CD14-positive monocyte (primary cell): ENCODE data around the gene RTP5. TPM values are rescaled to one million over a fixed set of nuclear protein-coding genes. Genes with fewer than 3 reads are reported as not detected.

Source experiments
- DNase-seq, 3 donors: peaks; one replicate each; pipeline ENCODE4 v3.0.0-alpha.2; 2011 to 2022
- H2AFZ ChIP-seq: 2 replicates; pipeline ENCODE4 v1.6.0; 2012; ENCODE audit warnings: mild to moderate bottlenecking, low read depth, low read length, inconsistent platforms; ENCODE audit not compliant: insufficient read depth, poor library complexity, severe bottlenecking
- H3K27ac ChIP-seq, 2 donors: 1 replicate in 1 of 2; 2 replicates in 1 of 2; pipeline ENCODE4 v1.5.1; 2012 to 2013; ENCODE audit warnings: low read length in 2 of 2, control low read depth in 1 of 2, inconsistent platforms in 1 of 2, low read depth in 1 of 2, mild to moderate bottlenecking in 1 of 2
- H3K27me3 ChIP-seq, 2 donors: one replicate each; pipeline versions ENCODE4 v1.6.0 to v1.6.1; 2011 to 2013; ENCODE audit warnings: low read length in 2 of 2; ENCODE audit not compliant: control insufficient read depth in 2 of 2, insufficient read depth in 2 of 2
- H3K36me3 ChIP-seq, 2 donors: replicated peaks in 1 of 2; 1 replicate in 1 of 2; 2 replicates in 1 of 2; pipeline versions ENCODE4 v1.5.1 to v1.6.1; 2012 to 2013; ENCODE audit warnings: low read length in 2 of 2, control low read depth in 1 of 2, inconsistent platforms in 1 of 2, mild to moderate bottlenecking in 1 of 2; ENCODE audit not compliant: insufficient read depth in 2 of 2, control insufficient read depth in 1 of 2
- H3K4me1 ChIP-seq, 2 donors: 1 replicate in 1 of 2; 2 replicates in 1 of 2; pipeline versions ENCODE4 v1.5.1 to v1.6.1; 2012 to 2013; ENCODE audit warnings: low read length in 2 of 2, control low read depth in 1 of 2, inconsistent platforms in 1 of 2, mild to moderate bottlenecking in 1 of 2, moderate library complexity in 1 of 2; ENCODE audit not compliant: insufficient read depth in 2 of 2, control insufficient read depth in 1 of 2
- H3K4me2 ChIP-seq: replicated peaks from 2 replicates; pipeline ENCODE3; 2012; ENCODE audit warnings: low read length, moderate library complexity, mild to moderate bottlenecking; ENCODE audit not compliant: poor library complexity, severe bottlenecking; ENCODE audit errors: extremely low read depth
- H3K4me3 ChIP-seq, 3 experiments: fragments of 200-600 bp in 1 of 3; sonication (generic) in 1 of 3; replicated peaks in 1 of 3; 1 replicate in 2 of 3; 2 replicates in 1 of 3; pipeline ENCODE4 v1.5.1; 2011 to 2013; ENCODE audit warnings: low read length in 3 of 3, mild to moderate bottlenecking in 3 of 3, control low read depth in 2 of 3, low read depth in 2 of 3, inconsistent platforms in 1 of 3, moderate library complexity in 1 of 3
- H3K79me2 ChIP-seq: 2 replicates; pipeline ENCODE4 v1.6.0; 2012; ENCODE audit warnings: mild to moderate bottlenecking, control low read depth, inconsistent platforms, low read length, moderate library complexity; ENCODE audit not compliant: insufficient read depth
- H3K9ac ChIP-seq: 2 replicates; pipeline ENCODE4 v1.6.0; 2017; ENCODE audit warnings: low read length, mild to moderate bottlenecking; ENCODE audit not compliant: insufficient read depth, poor library complexity, severe bottlenecking
- H3K9me3 ChIP-seq, 2 donors: replicated peaks in 1 of 2; 1 replicate in 1 of 2; 2 replicates in 1 of 2; pipeline versions ENCODE4 v1.5.1 to v1.6.1; 2012 to 2013; ENCODE audit warnings: low read length in 2 of 2, control low read depth in 1 of 2; ENCODE audit not compliant: control insufficient read depth in 1 of 2, insufficient read depth in 1 of 2
- H4K20me1 ChIP-seq: 2 replicates; pipeline ENCODE4 v1.6.0; 2012; ENCODE audit warnings: mild to moderate bottlenecking, low read length, control low read depth, moderate library complexity; ENCODE audit not compliant: insufficient read depth
- H3K27ac Mint-ChIP-seq, 7 donors: one replicate each; pipeline ENCODE4 v1.8.0; 2020; ENCODE audit warnings: mild to moderate bottlenecking in 7 of 7, mixed read lengths in 7 of 7, moderate library complexity in 6 of 7, inconsistent platforms in 2 of 7
- H3K27me3 Mint-ChIP-seq, 3 donors: one replicate each; pipeline ENCODE4 v1.8.0; 2021 to 2022; ENCODE audit warnings: low read depth in 3 of 3, mild to moderate bottlenecking in 3 of 3, mixed read lengths in 3 of 3, moderate library complexity in 3 of 3, inconsistent platforms in 1 of 3
- H3K36me3 Mint-ChIP-seq, 2 donors: one replicate each; pipeline ENCODE4 v1.8.0; 2020; ENCODE audit warnings: mixed read lengths in 2 of 2, inconsistent platforms in 1 of 2, mild to moderate bottlenecking in 1 of 2
- H3K4me1 Mint-ChIP-seq: one replicate; pipeline ENCODE4 v1.8.0; 2020; ENCODE audit warnings: mild to moderate bottlenecking, mixed read lengths
- H3K4me3 Mint-ChIP-seq, 2 donors: one replicate each; pipeline ENCODE4 v1.8.0; 2020; ENCODE audit warnings: mild to moderate bottlenecking in 2 of 2, mixed read lengths in 2 of 2, moderate library complexity in 1 of 2
- H3K9me3 Mint-ChIP-seq, 7 donors: one replicate each; pipeline ENCODE4 v1.8.0; 2020 to 2022; ENCODE audit warnings: mixed read lengths in 7 of 7, mild to moderate bottlenecking in 6 of 7, moderate library complexity in 6 of 7, inconsistent platforms in 2 of 7
- CTCF ChIP-seq: fragments of 200-600 bp; IDR thresholded peaks from one replicate; pipeline ENCODE4 v1.8.0; 2022; ENCODE audit warnings: antibody characterized with exemption, mild to moderate bottlenecking
- WGBS: methylation state at CpG from one replicate; pipeline ENCODE4 v1.1.5; 2013; ENCODE audit warnings: missing lambda C conversion rate; ENCODE audit not compliant: insufficient coverage; 5-methylcytosine and 5-hydroxymethylcytosine counted together
- intact Hi-C, 2 donors: fragments of 100-400 bp; cut with micrococcal nuclease; formaldehyde crosslinking; loops; one replicate each; pipeline versions ENCODE4 v1.15.0 to v1.15.1; 2023
- polyA plus RNA-seq, 3 donors: library from polyadenylated mRNA; depleted of rRNA in 1 of 3; unstranded in 2 of 3; stranded (reverse) in 1 of 3; fragments of 300-500 nt in 2 of 3; fragments of >200 nt in 1 of 3; fragmentation: Illumina TruSeq in 2 of 3; gene quantifications; 1 replicate in 2 of 3; 2 replicates in 1 of 3; pipeline ENCODE4 v1.2.3, GENCODE V29; 2012 to 2021

Gene RTP5
- polyA plus RNA-seq, 3 donors = 0.03 TPM; not detected in 2

- no peak for TF ChIP-seq CTCF
- WGBS = 100% methylated on average over 1 of the region's 7 CpGs
- Mint-ChIP-seq H3K4me3 (no peak overlapping the region), H3K9me3 (peaks cover 5 to 21% (median 8%) of the 10 kb centered on the region in 7 donors), H3K27ac (no peak overlapping the region), H3K36me3 (no peaks in the 10 kb centered on the region), H3K4me1 (no peaks in the 10 kb centered on the region), H3K27me3 (peaks cover 0 to 6% (median 5%) of the 10 kb centered on the region in 3 donors)
- Histone ChIP-seq H3K27me3 (no peaks in the 10 kb centered on the region), H3K4me1 (no peaks in the 10 kb centered on the region), H3K79me2 (no peaks in the 10 kb centered on the region), H3K4me3 (no peak overlapping the region), H3K36me3 (no peaks in the 10 kb centered on the region), H3K9ac (no peak overlapping the region), H4K20me1 (no peaks in the 10 kb centered on the region), H2AFZ (no peak overlapping the region), H3K9me3 (peaks cover 0 to 6% of the 10 kb centered on the region in 2 donors), H3K4me2 (no peak overlapping the region), H3K27ac (no peak overlapping the region)
- DNase-seq = no peak
- intact Hi-C loops = no loop called here
Observed at GRCh38 chr2:241873803-241874110, 4.2 kb downstream of the RTP5 start.

GRCh38 chr2:241874277-241874925 lies 4.9 kb downstream of the RTP5 start:
- no peak for TF ChIP-seq CTCF
- H3K9me3 Mint-ChIP-seq = peaks cover 5 to 21% (median 8%) of the 10 kb centered on the region in 7 donors
- no peak overlapping the region for H3K27ac Mint-ChIP-seq
- Histone ChIP-seq H4K20me1 (no peaks in the 10 kb centered on the region), H3K79me2 (no peaks in the 10 kb centered on the region), H3K9me3 (peaks cover 0 to 6% of the 10 kb centered on the region in 2 donors), H3K9ac (no peak overlapping the region), H2AFZ (no peak overlapping the region), H3K27me3 (no peaks in the 10 kb centered on the region), H3K4me2 (no peak overlapping the region), H3K4me1 (no peaks in the 10 kb centered on the region), H3K36me3 (no peaks in the 10 kb centered on the region), H3K4me3 (no peak overlapping the region), H3K27ac (no peak overlapping the region)
- H3K4me3 Mint-ChIP-seq = no peak overlapping the region
- no peak for DNase-seq
- no peaks in the 10 kb centered on the region for H3K4me1 Mint-ChIP-seq
- intact Hi-C loops = no loop called here
- WGBS = 98% methylated on average over 17 of the region's 17 CpGs
- no peaks in the 10 kb centered on the region for H3K36me3 Mint-ChIP-seq
- peaks cover 0 to 6% (median 2%) of the 10 kb centered on the region in 3 donors for H3K27me3 Mint-ChIP-seq
